Upper lobe of right lung (tissue), 1 donor: Measurements from ENCODE around the gene WDR35. TPM values are rescaled to one million over a fixed set of nuclear protein-coding genes. Genes with fewer than 3 reads are reported as not detected.
A peak's percentile ranks its signal among the peaks of the same experiment; 100 is the strongest.

Experiments used
- ATAC-seq: fragments of 200-7000 bp; cut with Tn5 transposase; one replicate; pipeline ENCODE4 v1.9.1; 2020; ENCODE audit warnings: mild to moderate bottlenecking, moderate library complexity
- DNase-seq: peaks from one replicate; pipeline ENCODE4 v3.0.0-alpha.2; 2020
- H3K27ac ChIP-seq: fragments of 200-600 bp; one replicate; pipeline ENCODE4 v1.8.0; 2022
- H3K27me3 ChIP-seq: fragments of 200-600 bp; one replicate; pipeline ENCODE4 v1.8.0; 2022; ENCODE audit warnings: mild to moderate bottlenecking
- H3K36me3 ChIP-seq: fragments of 200-600 bp; one replicate; pipeline ENCODE4 v1.8.0; 2022
- H3K4me1 ChIP-seq: fragments of 200-600 bp; one replicate; pipeline ENCODE4 v1.8.0; 2022
- H3K4me3 ChIP-seq: fragments of 200-600 bp; one replicate; pipeline ENCODE4 v1.8.0; 2022; ENCODE audit warnings: mild to moderate bottlenecking
- H3K9me3 ChIP-seq: fragments of 200-600 bp; one replicate; pipeline ENCODE4 v1.8.0; 2022
- intact Hi-C: fragments of 100-400 bp; cut with DNase I; formaldehyde crosslinking; loops from one replicate; pipeline ENCODE4 v1.11.0; 2022
- total RNA-seq: library from RNA; stranded (reverse); fragmentation: NEBNext Ultra II Directional; extraction: Animal tissue kit (Norgen Biotek cat#: 25700); gene quantifications from one replicate; pipeline ENCODE4 v1.2.1, GENCODE V29; 2021
- TF ChIP-seq, protein P1 (sequence below): fragments of 200-600 bp; IDR thresholded peaks from one replicate; pipeline ENCODE4 v1.8.0; 2022; ENCODE audit warnings: antibody characterized with exemption
- donor health status: DM: no; HTN: yes; CAD: no; lungs with severe emphysema.

The WDR35 gene
- total RNA-seq, 1 donor from 2014 or later = 7.3 TPM

DNA sequence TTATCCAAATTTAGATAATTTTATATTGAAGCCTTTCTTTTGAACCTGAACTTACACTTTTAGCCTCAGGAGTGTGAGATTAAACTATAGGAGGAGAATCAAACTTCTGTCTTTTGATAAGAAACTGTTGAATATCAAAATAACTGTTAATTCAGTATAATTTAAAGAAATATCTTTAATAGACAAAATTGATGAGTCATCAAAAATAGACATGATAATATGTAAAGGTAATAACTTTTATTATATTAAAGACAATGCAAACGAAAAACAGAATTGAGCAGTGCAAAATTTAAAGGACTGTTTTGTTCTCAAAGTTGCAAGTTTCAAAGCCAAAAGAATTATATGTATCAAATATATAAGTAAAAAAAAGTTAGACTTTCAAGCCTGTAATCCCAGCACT is 2.0 kb upstream of the WDR35 start:
- Histone ChIP-seq H3K36me3 (no peaks in the 10 kb centered on the region), H3K4me3 (no peak overlapping the region), H3K4me1 (no peaks in the 10 kb centered on the region), H3K27ac (no peak overlapping the region), H3K27me3 (no peaks in the 10 kb centered on the region), H3K9me3 (no peaks in the 10 kb centered on the region)
- intact Hi-C loops = no loop called here
- no peak for DNase-seq
- TF ChIP-seq, protein P1, sequence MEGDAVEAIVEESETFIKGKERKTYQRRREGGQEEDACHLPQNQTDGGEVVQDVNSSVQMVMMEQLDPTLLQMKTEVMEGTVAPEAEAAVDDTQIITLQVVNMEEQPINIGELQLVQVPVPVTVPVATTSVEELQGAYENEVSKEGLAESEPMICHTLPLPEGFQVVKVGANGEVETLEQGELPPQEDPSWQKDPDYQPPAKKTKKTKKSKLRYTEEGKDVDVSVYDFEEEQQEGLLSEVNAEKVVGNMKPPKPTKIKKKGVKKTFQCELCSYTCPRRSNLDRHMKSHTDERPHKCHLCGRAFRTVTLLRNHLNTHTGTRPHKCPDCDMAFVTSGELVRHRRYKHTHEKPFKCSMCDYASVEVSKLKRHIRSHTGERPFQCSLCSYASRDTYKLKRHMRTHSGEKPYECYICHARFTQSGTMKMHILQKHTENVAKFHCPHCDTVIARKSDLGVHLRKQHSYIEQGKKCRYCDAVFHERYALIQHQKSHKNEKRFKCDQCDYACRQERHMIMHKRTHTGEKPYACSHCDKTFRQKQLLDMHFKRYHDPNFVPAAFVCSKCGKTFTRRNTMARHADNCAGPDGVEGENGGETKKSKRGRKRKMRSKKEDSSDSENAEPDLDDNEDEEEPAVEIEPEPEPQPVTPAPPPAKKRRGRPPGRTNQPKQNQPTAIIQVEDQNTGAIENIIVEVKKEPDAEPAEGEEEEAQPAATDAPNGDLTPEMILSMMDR = no peak
- no peak for ATAC-seq

DNA sequence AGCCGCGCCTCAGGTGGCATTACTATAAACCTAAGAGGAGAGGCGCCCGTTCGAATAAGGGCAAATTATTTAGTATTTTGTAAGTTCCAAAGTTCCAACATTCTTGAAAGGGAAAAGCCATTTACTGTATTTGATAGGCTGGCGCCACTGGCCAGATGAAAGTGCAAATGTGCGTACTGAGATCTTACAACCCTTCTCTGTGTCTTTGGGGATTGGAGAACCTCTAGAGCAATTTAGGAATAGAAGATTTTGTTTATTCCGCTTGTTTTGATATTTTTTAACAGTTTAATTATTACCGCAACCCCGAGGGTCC is 467 bp upstream of the WDR35 start:
- Histone ChIP-seq H3K9me3 (no peaks in the 10 kb centered on the region), H3K36me3 (no peaks in the 10 kb centered on the region), H3K4me3 (peak overlapping the region; percentile 83), H3K27me3 (no peaks in the 10 kb centered on the region), H3K27ac (peak overlapping the region; percentile 59), H3K4me1 (no peaks in the 10 kb centered on the region)
- DNase-seq (no peak), ATAC-seq (no peak)
- intact Hi-C loops = no loop called here
- TF ChIP-seq, protein P1 = no peak

DNA sequence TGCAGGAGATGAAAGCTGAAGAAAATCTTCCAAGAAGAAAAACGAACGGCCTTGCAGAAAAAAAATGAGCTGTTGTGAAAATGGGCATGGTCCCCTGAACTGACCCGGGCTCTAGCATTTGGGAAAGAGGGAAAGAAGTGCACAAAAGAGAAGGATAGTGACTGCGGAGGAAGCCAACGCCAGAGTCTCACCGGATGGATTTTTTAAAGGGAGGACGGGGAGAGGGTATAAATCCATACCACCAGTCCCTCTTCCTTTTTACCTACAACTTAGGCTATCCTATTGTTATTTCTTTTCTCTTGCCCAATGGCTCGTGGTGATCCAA is 601 bp downstream of the WDR35 start:
- TF ChIP-seq, protein P1 = no peak
- intact Hi-C loops = no loop called here
- peak overlapping the region; percentile 59 for H3K27ac ChIP-seq

DNA sequence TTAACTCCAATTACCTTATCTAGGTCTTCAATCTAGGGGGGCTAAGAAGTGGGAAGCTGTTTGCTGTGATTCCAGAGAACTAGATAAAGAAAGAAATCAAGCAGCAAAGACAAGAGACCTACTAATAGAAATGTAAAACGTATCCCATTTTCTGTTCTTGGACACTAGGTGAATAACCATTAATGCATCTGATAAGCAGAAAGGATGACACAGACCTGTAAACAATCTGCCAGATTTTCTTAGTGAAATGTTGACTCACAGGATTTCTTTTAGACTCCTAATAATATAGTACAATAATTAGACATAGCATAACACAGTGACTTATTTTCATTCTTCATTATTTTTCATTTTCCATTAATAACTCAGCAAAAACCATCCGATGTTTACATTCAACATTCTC is 1.3 kb downstream of the WDR35 start:
- Histone ChIP-seq H3K4me1 (no peaks in the 10 kb centered on the region), H3K9me3 (no peaks in the 10 kb centered on the region), H3K4me3 (peak overlapping the region; percentile 83), H3K27ac (no peak overlapping the region), H3K36me3 (no peaks in the 10 kb centered on the region), H3K27me3 (no peaks in the 10 kb centered on the region)
- DNase-seq (no peak), ATAC-seq (no peak)
- intact Hi-C loops = no loop called here
- TF ChIP-seq, protein P1 = no peak

More for the DNA sequence above, 601 bp downstream of the WDR35 start:
- no peaks in the 10 kb centered on the region for H3K9me3 ChIP-seq
- DNase-seq (no peak), ATAC-seq (no peak)
- H3K4me3 ChIP-seq = peak overlapping the region; percentile 83
- H3K36me3 ChIP-seq = no peaks in the 10 kb centered on the region
- H3K4me1 ChIP-seq = no peaks in the 10 kb centered on the region
- no peaks in the 10 kb centered on the region for H3K27me3 ChIP-seq

DNA sequence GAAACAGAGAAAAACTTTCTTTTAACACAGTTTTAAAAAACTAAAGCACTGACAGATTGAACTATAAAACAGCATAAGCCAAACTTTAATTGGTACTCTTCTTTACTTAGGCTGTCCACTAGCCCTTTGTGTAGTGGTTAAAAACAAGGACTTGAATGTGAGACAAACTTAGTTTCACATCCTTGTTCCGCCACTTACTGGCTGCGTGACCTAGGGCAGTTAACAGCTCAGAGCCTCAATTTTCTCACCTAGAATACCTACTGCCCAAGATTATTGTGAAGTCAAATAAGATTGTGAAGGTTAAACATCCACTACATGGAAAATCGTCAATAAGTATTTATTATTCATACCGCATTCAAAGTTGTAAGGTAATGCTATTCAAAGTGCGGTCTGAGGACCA is 2.0 kb downstream of the WDR35 start:
- Histone ChIP-seq H3K9me3 (no peaks in the 10 kb centered on the region), H3K36me3 (no peaks in the 10 kb centered on the region), H3K4me1 (no peaks in the 10 kb centered on the region), H3K27ac (no peak overlapping the region), H3K27me3 (no peaks in the 10 kb centered on the region), H3K4me3 (no peak overlapping the region)
- intact Hi-C loops = no loop called here
- ATAC-seq = no peak
- TF ChIP-seq, protein P1 = no peak
- no peak for DNase-seq

DNA sequence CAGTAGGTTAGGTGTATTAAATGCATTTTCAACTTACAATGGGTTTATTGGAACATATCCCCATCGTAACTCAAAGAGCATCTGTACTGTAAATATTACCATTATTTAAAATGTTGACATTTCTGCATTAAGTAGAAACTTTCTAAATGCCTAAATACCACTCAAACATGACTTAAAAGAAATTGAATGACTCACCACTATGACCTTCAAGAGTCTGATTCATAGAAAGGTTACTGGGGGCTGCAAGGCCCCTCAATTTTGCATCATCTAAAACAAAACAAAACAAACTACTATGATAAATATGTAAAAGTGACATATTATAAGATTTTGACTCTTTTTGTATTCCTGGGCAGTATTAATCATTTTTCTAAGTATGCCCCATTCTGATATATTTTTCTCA is 7.6 kb downstream of the WDR35 start:
- H3K27ac ChIP-seq = no peak overlapping the region
- TF ChIP-seq, protein P1 = no peak
- H3K36me3 ChIP-seq = peaks cover 6% of the 10 kb centered on the region
- no peaks in the 10 kb centered on the region for H3K27me3 ChIP-seq
- intact Hi-C loops = no loop called here
- H3K4me3 ChIP-seq = no peak overlapping the region
- no peaks in the 10 kb centered on the region for H3K4me1 ChIP-seq
- no peaks in the 10 kb centered on the region for H3K9me3 ChIP-seq
- ATAC-seq = no peak
- no peak for DNase-seq
